ENCODE data around the gene RORC. TPM values are rescaled to one million over a fixed set of nuclear protein-coding genes. Genes with fewer than 3 reads are reported as not detected.

The RORC gene
- total RNA-seq, 1 experiment from 2014 or later = 0.26 TPM

GRCh38 chr1:151846686-151847237, 15.2 kb upstream of the RORC start:
- Histone ChIP-seq H3K4me2 (ENCODE audit: low read length) (peak overlapping the region; percentile 27; the same call in 1 of the 2 replicates), H3K27me3 (ENCODE audit: low read length) (peaks cover 4% of the 10 kb centered on the region), H3F3A (ENCODE audit: low read length, unreplicated experiment) (no peaks in the 10 kb centered on the region), H3K27ac (ENCODE audit: low read length) (peak overlapping the region; percentile 50), H3K36me3 (ENCODE audit: low read depth, low read length) (no peaks in the 10 kb centered on the region), H3K79me2 (ENCODE audit: low read length) (no peaks in the 10 kb centered on the region), H3K9me3 (ENCODE audit: low read length) (no peaks in the 10 kb centered on the region), H3K4me3 (ENCODE audit: low read length) (no peak overlapping the region), H2AFZ (ENCODE audit: low read length) (peak overlapping the region; percentile 25; the same call in 1 of the 2 replicates), H4K20me1 (ENCODE audit: low read length) (no peaks in the 10 kb centered on the region), H3K4me1 (ENCODE audit: insufficient read depth, low read length) (peaks cover 12% of the 10 kb centered on the region), H3K9me2 (replicated peaks; ENCODE audit: low read length) (no peaks in the 10 kb centered on the region), H3K9ac (ENCODE audit: low read length) (peak overlapping the region; percentile 9; the same call in 1 of the 2 replicates)
- intact Hi-C loops (cut with micrococcal nuclease) = loop anchor here (5.0 kb wide), 1 partner anchor 156 kb away; no protein-coding TSS in a partner anchor
- no peak for ATAC-seq
- BruUV-seq (replicated peaks) = no TSS peak
- CTCF ChIA-PET = interaction anchor here (0.6 to 1.4 kb wide), 7 partner anchors 11 to 95 kb away, joined by 3 to 12 read pairs (median 4); partner anchors contain the start of gene MRPL9
- POLR2A ChIA-PET (ENCODE audit: unreplicated experiment) = no interaction called here
- DNase-seq = no peak
- TF ChIP-seq EZH2phosphoT487 (IDR thresholded peaks at IDR 0.05; ENCODE audit: borderline replicate concordance, low read length) (no peak), EZH2 (IDR thresholded peaks at IDR 0.05; ENCODE audit: low read length, unreplicated experiment) (no peak)
- TF ChIP-seq, protein P1, sequence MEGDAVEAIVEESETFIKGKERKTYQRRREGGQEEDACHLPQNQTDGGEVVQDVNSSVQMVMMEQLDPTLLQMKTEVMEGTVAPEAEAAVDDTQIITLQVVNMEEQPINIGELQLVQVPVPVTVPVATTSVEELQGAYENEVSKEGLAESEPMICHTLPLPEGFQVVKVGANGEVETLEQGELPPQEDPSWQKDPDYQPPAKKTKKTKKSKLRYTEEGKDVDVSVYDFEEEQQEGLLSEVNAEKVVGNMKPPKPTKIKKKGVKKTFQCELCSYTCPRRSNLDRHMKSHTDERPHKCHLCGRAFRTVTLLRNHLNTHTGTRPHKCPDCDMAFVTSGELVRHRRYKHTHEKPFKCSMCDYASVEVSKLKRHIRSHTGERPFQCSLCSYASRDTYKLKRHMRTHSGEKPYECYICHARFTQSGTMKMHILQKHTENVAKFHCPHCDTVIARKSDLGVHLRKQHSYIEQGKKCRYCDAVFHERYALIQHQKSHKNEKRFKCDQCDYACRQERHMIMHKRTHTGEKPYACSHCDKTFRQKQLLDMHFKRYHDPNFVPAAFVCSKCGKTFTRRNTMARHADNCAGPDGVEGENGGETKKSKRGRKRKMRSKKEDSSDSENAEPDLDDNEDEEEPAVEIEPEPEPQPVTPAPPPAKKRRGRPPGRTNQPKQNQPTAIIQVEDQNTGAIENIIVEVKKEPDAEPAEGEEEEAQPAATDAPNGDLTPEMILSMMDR (conservative IDR thresholded peaks at IDR 0.05; ENCODE audit: low read depth, low read length) = no peak

DNA sequence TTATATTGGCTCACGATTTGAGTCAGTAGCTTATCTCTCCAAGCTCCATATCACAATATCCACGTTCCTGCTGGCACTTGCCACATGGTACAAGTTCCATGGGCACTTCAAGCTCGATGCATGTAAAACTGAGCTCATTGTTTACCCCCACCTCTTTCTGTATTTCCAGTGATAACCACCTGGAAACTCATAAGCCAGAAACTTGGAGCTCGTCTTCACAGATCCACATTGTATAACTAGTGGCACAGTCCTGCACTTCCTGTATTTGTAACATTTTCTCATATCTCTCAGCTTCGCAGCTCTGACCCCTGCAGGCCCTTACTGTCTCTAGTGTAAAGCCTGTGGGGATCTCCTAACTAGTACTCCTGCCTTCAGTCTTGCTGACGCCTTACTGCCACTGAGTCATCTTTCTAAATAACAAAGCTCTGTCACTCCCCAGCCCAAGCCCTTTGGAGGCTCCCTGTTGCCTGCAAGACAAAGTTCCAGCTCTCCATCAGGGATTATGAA, 14.5 kb upstream of the RORC start:
- Histone ChIP-seq H3F3A (ENCODE audit: low read length, unreplicated experiment) (no peaks in the 10 kb centered on the region), H2AFZ (ENCODE audit: low read length) (peak overlapping the region; percentile 25; the same call in 1 of the 2 replicates), H4K20me1 (ENCODE audit: low read length) (no peaks in the 10 kb centered on the region), H3K36me3 (ENCODE audit: low read depth, low read length) (no peaks in the 10 kb centered on the region), H3K9me2 (replicated peaks; ENCODE audit: low read length) (no peaks in the 10 kb centered on the region), H3K27ac (ENCODE audit: low read length) (peak overlapping the region; percentile 50), H3K4me1 (ENCODE audit: insufficient read depth, low read length) (peaks cover 19% of the 10 kb centered on the region), H3K4me2 (ENCODE audit: low read length) (peak overlapping the region; percentile 27; the same call in 1 of the 2 replicates), H3K9ac (ENCODE audit: low read length) (0 out of 2 replicates have a peak overlapping the region, but pooled peaks have one; percentile 9), H3K79me2 (ENCODE audit: low read length) (no peaks in the 10 kb centered on the region), H3K9me3 (ENCODE audit: low read length) (no peaks in the 10 kb centered on the region), H3K27me3 (ENCODE audit: low read length) (no peaks in the 10 kb centered on the region), H3K4me3 (ENCODE audit: low read length) (no peak overlapping the region)
- ChIA-PET POLR2A (ENCODE audit: unreplicated experiment) (no interaction called here), CTCF (interaction anchor here (0.5 to 1.4 kb wide), 8 partner anchors 11 to 135 kb away, joined by 3 to 12 read pairs (median 4); partner anchors contain the start of gene MRPL9)
- no TSS peak for BruUV-seq (replicated peaks)
- TF ChIP-seq, protein P1 (conservative IDR thresholded peaks at IDR 0.05; ENCODE audit: low read depth, low read length) = peak; percentile 54
- TF ChIP-seq EZH2phosphoT487 (IDR thresholded peaks at IDR 0.05; ENCODE audit: borderline replicate concordance, low read length) = no peak
- intact Hi-C loops (cut with micrococcal nuclease) = loop anchor here (5.0 kb wide), 1 partner anchor 156 kb away; no protein-coding TSS in a partner anchor
- ATAC-seq (peak; percentile 97), DNase-seq (peak; percentile 80)

DNA sequence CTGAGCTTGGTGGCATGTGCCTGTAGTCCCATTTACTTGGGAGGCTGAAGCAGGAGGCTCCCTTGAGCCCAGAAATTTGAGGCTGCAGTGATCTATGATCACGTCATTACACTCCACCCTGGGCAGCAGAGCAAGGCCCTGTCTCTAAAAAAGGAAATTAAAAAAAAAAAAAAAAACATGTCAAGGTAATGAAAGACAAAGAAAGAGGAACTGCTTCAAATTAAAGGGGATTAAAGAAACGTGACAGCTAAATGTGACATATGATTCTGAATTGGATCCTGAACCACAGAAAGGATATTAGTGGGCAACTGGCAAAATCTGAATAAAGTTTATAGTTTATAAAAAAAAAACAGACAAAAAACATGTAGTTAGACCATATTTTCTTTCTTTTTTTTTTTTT, 11.8 kb upstream of the RORC start:
- Histone ChIP-seq H3K27me3 (ENCODE audit: low read length) (no peaks in the 10 kb centered on the region), H3K4me1 (ENCODE audit: insufficient read depth, low read length) (peaks cover 42% of the 10 kb centered on the region), H3K9ac (ENCODE audit: low read length) (no peak overlapping the region), H3K9me3 (ENCODE audit: low read length) (no peaks in the 10 kb centered on the region), H3K4me3 (ENCODE audit: low read length) (no peak overlapping the region), H4K20me1 (ENCODE audit: low read length) (no peaks in the 10 kb centered on the region), H3K4me2 (ENCODE audit: low read length) (no peak overlapping the region), H3F3A (ENCODE audit: low read length, unreplicated experiment) (no peaks in the 10 kb centered on the region), H3K79me2 (ENCODE audit: low read length) (peaks cover 3% of the 10 kb centered on the region; the same call in 1 of the 2 replicates), H2AFZ (ENCODE audit: low read length) (no peak overlapping the region), H3K9me2 (replicated peaks; ENCODE audit: low read length) (no peaks in the 10 kb centered on the region), H3K27ac (ENCODE audit: low read length) (no peak overlapping the region), H3K36me3 (ENCODE audit: low read depth, low read length) (no peaks in the 10 kb centered on the region)
- DNase-seq (no peak), ATAC-seq (no peak)
- ChIA-PET POLR2A (ENCODE audit: unreplicated experiment) (no interaction called here), CTCF (interaction anchor here (0.7 kb wide), 1 partner anchor 194 kb away, joined by 11 read pairs; no protein-coding TSS in a partner anchor)
- BruUV-seq (replicated peaks) = no TSS peak
- intact Hi-C loops (cut with micrococcal nuclease) = no loop called here
- no peak for TF ChIP-seq EZH2phosphoT487 (IDR thresholded peaks at IDR 0.05; ENCODE audit: borderline replicate concordance, low read length)
- TF ChIP-seq EZH2 (IDR thresholded peaks at IDR 0.05; ENCODE audit: low read length, unreplicated experiment) = no peak
- TF ChIP-seq, protein P1 (conservative IDR thresholded peaks at IDR 0.05; ENCODE audit: low read depth, low read length) = no peak
